B cell (primary cell): ENCODE results near the gene WDR1.

Experiments
- EZH2 ChIP-seq: IDR thresholded peaks from 2 replicates; pipeline ENCODE4 v1.6.1; 2012; ENCODE audit warnings: borderline replicate concordance, low read depth, mild to moderate bottlenecking, moderate library complexity, low read length; ENCODE audit not compliant: insufficient read depth, poor library complexity, severe bottlenecking
- TF ChIP-seq, protein P1 (sequence below): fragments of 200-600 bp; IDR thresholded peaks from one replicate; pipeline ENCODE4 v1.8.0; 2022; ENCODE audit warnings: antibody characterized with exemption, mild to moderate bottlenecking

DNA sequence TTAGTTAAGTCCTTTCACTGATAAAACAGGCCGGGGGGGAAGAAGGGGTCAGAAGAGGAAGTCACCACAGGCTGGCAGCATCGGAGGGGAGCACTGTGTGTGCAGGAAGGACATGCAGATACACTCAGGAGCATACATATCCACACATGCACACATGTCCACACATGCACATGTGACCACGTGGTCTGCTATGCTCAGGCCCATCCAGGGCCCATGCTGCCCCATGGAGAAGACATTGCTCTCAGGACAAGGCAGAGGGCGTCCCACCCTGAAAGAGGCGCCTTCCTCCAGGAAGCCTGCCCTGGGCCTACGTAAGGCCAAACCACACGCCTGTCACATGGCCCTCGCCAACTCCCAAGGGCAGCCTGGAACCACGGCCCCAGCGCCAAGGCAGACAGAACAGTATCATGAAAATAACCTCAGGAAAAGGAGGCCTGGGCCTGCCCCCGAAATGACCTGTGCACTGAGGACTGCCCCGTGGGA, 15.8 kb downstream of the WDR1 start:
- TF ChIP-seq, protein P1, sequence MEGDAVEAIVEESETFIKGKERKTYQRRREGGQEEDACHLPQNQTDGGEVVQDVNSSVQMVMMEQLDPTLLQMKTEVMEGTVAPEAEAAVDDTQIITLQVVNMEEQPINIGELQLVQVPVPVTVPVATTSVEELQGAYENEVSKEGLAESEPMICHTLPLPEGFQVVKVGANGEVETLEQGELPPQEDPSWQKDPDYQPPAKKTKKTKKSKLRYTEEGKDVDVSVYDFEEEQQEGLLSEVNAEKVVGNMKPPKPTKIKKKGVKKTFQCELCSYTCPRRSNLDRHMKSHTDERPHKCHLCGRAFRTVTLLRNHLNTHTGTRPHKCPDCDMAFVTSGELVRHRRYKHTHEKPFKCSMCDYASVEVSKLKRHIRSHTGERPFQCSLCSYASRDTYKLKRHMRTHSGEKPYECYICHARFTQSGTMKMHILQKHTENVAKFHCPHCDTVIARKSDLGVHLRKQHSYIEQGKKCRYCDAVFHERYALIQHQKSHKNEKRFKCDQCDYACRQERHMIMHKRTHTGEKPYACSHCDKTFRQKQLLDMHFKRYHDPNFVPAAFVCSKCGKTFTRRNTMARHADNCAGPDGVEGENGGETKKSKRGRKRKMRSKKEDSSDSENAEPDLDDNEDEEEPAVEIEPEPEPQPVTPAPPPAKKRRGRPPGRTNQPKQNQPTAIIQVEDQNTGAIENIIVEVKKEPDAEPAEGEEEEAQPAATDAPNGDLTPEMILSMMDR: no peak
- TF ChIP-seq EZH2: no peak
